NB4 (cell line): ENCODE measurements around the gene ARHGAP15.

ENCODE experiments used
- MYC ChIP-seq: IDR thresholded peaks from 2 replicates; pipeline ENCODE4 v1.6.1; 2011; ENCODE audit warnings: low read depth, low read length
- POLR2A ChIP-seq: IDR thresholded peaks from 2 replicates; pipeline ENCODE4 v1.6.1; 2011; ENCODE audit warnings: mild to moderate bottlenecking; ENCODE audit not compliant: insufficient read length; ENCODE audit errors: extremely low read depth
- TF ChIP-seq, protein P1 (sequence below): IDR thresholded peaks from one replicate; pipeline ENCODE4 v1.5.1; 2012; ENCODE audit warnings: low read depth, low read length
- TF ChIP-seq, protein P2 (sequence below): IDR thresholded peaks from 2 replicates; pipeline ENCODE4 v1.6.1; 2011; ENCODE audit warnings: low read depth, low read length

DNA sequence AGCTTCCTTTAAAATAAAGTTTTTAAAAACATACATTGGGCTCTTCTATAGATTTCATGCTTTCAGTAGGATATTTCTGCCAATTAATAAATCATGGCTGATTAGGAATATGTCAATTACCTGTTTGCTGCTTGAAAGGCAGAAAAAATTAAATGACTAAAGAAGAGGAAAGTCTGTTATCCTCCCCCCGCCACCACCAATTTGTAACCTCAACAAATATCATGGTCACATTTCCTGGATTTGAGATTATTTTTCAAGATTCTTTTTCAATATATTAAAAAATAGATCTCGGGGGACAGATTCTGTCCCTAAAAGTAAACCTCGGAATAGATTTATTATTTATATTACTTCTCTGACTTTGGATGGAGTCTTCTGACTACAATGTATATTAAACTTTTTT is 125.9 kb downstream of the ARHGAP15 start:
- TF ChIP-seq, protein P1, sequence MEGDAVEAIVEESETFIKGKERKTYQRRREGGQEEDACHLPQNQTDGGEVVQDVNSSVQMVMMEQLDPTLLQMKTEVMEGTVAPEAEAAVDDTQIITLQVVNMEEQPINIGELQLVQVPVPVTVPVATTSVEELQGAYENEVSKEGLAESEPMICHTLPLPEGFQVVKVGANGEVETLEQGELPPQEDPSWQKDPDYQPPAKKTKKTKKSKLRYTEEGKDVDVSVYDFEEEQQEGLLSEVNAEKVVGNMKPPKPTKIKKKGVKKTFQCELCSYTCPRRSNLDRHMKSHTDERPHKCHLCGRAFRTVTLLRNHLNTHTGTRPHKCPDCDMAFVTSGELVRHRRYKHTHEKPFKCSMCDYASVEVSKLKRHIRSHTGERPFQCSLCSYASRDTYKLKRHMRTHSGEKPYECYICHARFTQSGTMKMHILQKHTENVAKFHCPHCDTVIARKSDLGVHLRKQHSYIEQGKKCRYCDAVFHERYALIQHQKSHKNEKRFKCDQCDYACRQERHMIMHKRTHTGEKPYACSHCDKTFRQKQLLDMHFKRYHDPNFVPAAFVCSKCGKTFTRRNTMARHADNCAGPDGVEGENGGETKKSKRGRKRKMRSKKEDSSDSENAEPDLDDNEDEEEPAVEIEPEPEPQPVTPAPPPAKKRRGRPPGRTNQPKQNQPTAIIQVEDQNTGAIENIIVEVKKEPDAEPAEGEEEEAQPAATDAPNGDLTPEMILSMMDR: no peak
- TF ChIP-seq POLR2A (no peak), MYC (no peak)
- TF ChIP-seq, protein P2, sequence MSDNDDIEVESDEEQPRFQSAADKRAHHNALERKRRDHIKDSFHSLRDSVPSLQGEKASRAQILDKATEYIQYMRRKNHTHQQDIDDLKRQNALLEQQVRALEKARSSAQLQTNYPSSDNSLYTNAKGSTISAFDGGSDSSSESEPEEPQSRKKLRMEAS: no peak
